PFSK-1 (cell line): ENCODE measurements around the gene GREB1.

Experiments used
- FOXP2 ChIP-seq: optimal IDR thresholded peaks from 2 replicates; pipeline ENCODE3; 2011; ENCODE audit warnings: borderline replicate concordance, control low read depth, inconsistent platforms; ENCODE audit not compliant: insufficient read depth; ENCODE audit errors: extremely low read length, extremely low read depth
- POLR2AphosphoS5 ChIP-seq: IDR thresholded peaks from 2 replicates; pipeline ENCODE4 v1.6.1; 2012; ENCODE audit warnings: low read depth, mild to moderate bottlenecking, control low read depth, low read length, moderate library complexity
- SIN3A ChIP-seq: IDR thresholded peaks from 2 replicates; pipeline ENCODE4 v1.6.1; 2012; ENCODE audit warnings: mild to moderate bottlenecking, low read length, moderate library complexity, borderline replicate concordance; ENCODE audit not compliant: insufficient read depth
- TAF1 ChIP-seq: IDR thresholded peaks from 2 replicates; pipeline ENCODE4 v1.6.1; 2012; ENCODE audit warnings: low read length, control low read depth, borderline replicate concordance; ENCODE audit not compliant: insufficient read depth
- TF ChIP-seq, protein P1 (sequence below), 2 experiments: IDR thresholded peaks; 2 replicates each; pipeline versions ENCODE4 v1.6.1 to v1.8.0; 2011 to 2012; ENCODE audit warnings: low read depth in 2 of 2, low read length in 2 of 2, control low read depth in 1 of 2, inconsistent platforms in 1 of 2, mild to moderate bottlenecking in 1 of 2, moderate library complexity in 1 of 2; ENCODE audit not compliant: insufficient read depth in 1 of 2

The GREB1 gene

DNA sequence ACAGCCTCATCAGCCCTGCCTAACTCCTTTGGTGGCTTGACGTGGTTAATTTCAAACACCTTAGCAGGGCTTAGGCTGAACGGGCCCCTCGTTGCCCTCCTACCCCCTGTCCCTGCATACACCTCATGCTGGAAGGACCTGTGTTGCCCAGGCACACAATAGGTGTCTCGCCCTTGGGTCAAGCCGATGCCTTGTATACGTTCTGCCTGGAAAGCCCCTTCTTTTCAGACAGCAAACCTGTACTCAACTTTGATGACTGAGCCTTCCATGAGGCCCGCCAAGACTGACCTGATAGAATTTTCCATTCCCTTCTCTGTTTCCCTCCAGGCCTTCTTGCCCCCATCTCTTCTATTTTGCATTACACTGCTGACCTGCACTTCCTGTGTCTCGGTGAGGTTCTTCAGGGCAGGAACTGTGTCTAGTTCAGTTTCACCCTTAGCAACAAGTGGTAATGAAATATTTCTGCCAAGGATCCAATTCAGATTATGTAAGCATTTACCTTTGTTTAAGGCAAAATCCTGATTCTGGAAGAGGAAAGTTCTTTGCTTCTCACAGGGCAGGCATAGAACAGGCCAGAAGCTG, 7.9 kb downstream of the GREB1 start:
- TF ChIP-seq SIN3A: no peak
- no peak for TF ChIP-seq POLR2AphosphoS5
- TF ChIP-seq TAF1: no peak
- TF ChIP-seq, protein P1, sequence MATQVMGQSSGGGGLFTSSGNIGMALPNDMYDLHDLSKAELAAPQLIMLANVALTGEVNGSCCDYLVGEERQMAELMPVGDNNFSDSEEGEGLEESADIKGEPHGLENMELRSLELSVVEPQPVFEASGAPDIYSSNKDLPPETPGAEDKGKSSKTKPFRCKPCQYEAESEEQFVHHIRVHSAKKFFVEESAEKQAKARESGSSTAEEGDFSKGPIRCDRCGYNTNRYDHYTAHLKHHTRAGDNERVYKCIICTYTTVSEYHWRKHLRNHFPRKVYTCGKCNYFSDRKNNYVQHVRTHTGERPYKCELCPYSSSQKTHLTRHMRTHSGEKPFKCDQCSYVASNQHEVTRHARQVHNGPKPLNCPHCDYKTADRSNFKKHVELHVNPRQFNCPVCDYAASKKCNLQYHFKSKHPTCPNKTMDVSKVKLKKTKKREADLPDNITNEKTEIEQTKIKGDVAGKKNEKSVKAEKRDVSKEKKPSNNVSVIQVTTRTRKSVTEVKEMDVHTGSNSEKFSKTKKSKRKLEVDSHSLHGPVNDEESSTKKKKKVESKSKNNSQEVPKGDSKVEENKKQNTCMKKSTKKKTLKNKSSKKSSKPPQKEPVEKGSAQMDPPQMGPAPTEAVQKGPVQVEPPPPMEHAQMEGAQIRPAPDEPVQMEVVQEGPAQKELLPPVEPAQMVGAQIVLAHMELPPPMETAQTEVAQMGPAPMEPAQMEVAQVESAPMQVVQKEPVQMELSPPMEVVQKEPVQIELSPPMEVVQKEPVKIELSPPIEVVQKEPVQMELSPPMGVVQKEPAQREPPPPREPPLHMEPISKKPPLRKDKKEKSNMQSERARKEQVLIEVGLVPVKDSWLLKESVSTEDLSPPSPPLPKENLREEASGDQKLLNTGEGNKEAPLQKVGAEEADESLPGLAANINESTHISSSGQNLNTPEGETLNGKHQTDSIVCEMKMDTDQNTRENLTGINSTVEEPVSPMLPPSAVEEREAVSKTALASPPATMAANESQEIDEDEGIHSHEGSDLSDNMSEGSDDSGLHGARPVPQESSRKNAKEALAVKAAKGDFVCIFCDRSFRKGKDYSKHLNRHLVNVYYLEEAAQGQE (IDR thresholded peaks at IDR 0.05; ENCODE audit: insufficient read depth in 1 of 2, low read depth in 2 of 2, low read length in 2 of 2): no peak
- no peak for TF ChIP-seq FOXP2

DNA sequence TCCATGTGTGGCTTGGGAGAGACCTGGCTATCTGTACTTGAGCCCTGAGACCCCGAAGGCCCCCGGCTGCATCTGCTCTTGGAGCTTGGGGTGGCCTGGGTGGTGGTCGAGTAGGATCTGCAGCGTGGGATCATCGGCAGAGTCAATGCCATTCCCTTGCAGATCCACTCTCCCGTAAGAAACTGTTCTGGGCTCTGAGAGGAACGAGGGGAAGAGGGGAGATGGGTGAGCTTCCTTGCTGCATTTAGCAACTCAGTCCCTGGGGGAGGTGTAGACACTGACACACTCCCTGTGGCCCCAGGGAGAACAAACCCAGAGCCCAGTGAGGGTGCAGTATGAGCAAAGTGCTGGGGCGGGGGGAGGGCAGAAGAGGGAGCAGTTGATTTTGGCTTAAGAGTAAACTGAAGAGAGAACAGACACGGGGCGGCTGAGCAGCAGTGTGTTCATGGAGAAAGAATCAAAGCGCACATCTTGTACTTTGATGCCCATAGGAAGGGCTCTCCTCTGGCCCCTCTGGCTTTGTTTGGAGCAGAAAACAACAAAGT, 8.5 kb downstream of the GREB1 start:
- TF ChIP-seq, protein P1 (IDR thresholded peaks at IDR 0.05; ENCODE audit: insufficient read depth in 1 of 2, low read depth in 2 of 2, low read length in 2 of 2): no peak
- no peak for TF ChIP-seq SIN3A
- no peak for TF ChIP-seq FOXP2
- TF ChIP-seq POLR2AphosphoS5: no peak
- TF ChIP-seq TAF1: no peak

DNA sequence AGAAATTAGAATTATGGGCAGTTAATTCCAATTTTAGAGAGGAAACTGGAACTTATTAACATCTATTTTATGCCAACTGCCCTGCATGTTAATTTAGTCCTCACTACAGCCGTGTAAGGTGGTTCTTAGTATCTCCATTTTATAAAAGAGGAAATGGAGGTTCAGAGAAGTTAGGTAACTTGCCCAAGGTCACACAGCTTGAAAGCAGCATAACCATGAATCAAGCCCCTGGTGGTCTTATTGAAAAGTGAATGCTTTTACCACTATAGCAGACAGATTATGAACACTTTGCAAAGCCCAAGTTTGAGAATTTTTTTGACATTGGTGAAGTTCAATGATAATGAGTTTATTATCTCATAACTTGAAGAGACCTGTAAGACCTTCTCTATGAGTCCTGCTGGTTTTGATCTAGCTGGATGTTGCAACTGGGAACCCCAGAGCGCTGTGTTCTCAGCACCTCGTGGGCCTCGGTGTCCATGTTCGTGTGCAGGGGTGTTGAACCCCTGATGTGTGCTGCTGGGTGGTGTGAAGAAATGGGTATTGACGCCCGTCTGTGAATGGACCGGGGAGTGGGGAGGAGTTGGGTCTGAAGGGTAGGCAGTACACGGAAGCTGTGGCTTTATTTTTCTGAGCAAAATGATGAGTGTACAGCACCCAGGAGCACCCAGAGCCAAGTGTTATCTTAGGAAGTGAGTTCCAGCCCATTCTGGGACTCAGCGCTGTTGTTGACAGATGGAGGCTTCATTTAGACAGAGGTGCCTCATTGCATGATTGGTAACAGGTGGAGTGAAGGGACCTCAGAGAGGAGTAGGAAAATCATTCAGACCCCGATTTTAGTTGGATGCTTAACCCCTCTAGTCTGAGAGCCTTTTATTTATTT, 9.7 kb downstream of the GREB1 start:
- TF ChIP-seq SIN3A (no peak), FOXP2 (no peak), POLR2AphosphoS5 (no peak), TAF1 (no peak)
- TF ChIP-seq, protein P1 (IDR thresholded peaks at IDR 0.05; ENCODE audit: insufficient read depth in 1 of 2, low read depth in 2 of 2, low read length in 2 of 2): no peak

DNA sequence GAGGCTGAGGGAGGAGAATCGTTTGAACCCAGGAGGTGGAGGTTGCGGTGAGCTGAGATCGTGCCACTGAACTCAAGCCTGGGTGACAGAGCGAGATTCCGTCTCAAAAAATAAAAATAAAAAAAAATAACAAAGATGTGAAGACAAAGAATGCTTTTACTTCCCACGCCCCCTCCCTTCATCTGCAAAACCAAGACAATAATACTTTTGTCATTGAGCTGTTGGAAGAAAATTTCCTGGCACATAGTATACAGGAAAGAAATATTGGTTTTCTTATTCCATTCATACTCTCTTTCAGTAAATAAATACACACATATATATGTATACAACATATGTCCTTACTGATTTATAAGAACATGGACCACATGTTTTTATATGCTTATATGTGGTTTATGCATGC, 12.2 kb downstream of the GREB1 start:
- TF ChIP-seq, protein P1 (IDR thresholded peaks at IDR 0.05; ENCODE audit: insufficient read depth in 1 of 2, low read depth in 2 of 2, low read length in 2 of 2): no peak
- no peak for TF ChIP-seq FOXP2
- no peak for TF ChIP-seq TAF1
- TF ChIP-seq POLR2AphosphoS5: no peak
- no peak for TF ChIP-seq SIN3A
